B cell (primary cell): ENCODE measurements around the gene ASPG. TPM values are rescaled to one million over a fixed set of nuclear protein-coding genes. Genes with fewer than 3 reads are reported as not detected.

ENCODE experiments used
- ATAC-seq: fragments of 200-7000 bp; cut with Tn5 transposase; one replicate; pipeline ENCODE4 v1.10.0; 2021; ENCODE audit warnings: low read depth, mild to moderate bottlenecking, moderate number of reproducible peaks, moderate library complexity
- CTCF ChIA-PET: fragments of 350-600 bp; sonication (Branson Sonifier 250); formaldehyde crosslinking; loops from one replicate; lab custom pipeline; 2021; ENCODE audit warnings: antibody characterized with exemption, inconsistent platforms; lab: Charles Lee
- POLR2A ChIA-PET: fragments of 350-600 bp; sonication (Branson Sonifier 250); formaldehyde crosslinking; loops from one replicate; lab custom pipeline; 2021; ENCODE audit warnings: antibody characterized with exemption; lab: Charles Lee
- DNase-seq: peaks from one replicate; pipeline ENCODE4 v3.0.0; 2013
- H2AFZ ChIP-seq: 2 replicates; pipeline ENCODE4 v1.6.1; 2012; ENCODE audit warnings: mild to moderate bottlenecking, low read depth, low read length; ENCODE audit not compliant: insufficient read depth, poor library complexity, severe bottlenecking
- H3K27ac ChIP-seq, 2 donors: 1 replicate in 1 of 2; 2 replicates in 1 of 2; pipeline ENCODE4 v1.5.1; 2012 to 2013; ENCODE audit warnings: low read length in 2 of 2, mild to moderate bottlenecking in 2 of 2, moderate library complexity in 1 of 2
- H3K27me3 ChIP-seq, 4 experiments: fragments of 200-600 bp in 1 of 4; sonication (generic) in 1 of 4; replicated peaks in 1 of 4; 1 replicate in 2 of 4; 2 replicates in 2 of 4; pipeline versions ENCODE4 v1.6.1 to v1.7.0; 2013 to 2016; ENCODE audit warnings: low read length in 3 of 4, mild to moderate bottlenecking in 2 of 4, mixed read lengths in 1 of 4, moderate library complexity in 1 of 4; ENCODE audit not compliant: insufficient read depth in 4 of 4, control insufficient read depth in 3 of 4; ENCODE audit errors: control extremely low read depth in 1 of 4
- H3K36me3 ChIP-seq, 2 experiments: replicated peaks in 1 of 2; 1 replicate in 1 of 2; 2 replicates in 1 of 2; pipeline versions ENCODE4 v1.6.1 to v1.7.1; 2013; ENCODE audit warnings: low read length in 1 of 2; ENCODE audit not compliant: insufficient read depth in 2 of 2, control insufficient read depth in 1 of 2; ENCODE audit errors: control extremely low read depth in 1 of 2, extremely low read depth in 1 of 2
- H3K4me1 ChIP-seq, 2 donors: fragments of 200-600 bp in 1 of 2; sonication (generic) in 1 of 2; 1 replicate in 1 of 2; 2 replicates in 1 of 2; pipeline versions ENCODE4 v1.5.1 to v1.6.1; 2013 to 2017; ENCODE audit warnings: low read length in 2 of 2; ENCODE audit not compliant: control insufficient read depth in 2 of 2, insufficient read depth in 2 of 2
- H3K4me2 ChIP-seq: replicated peaks from 2 replicates; pipeline ENCODE3; 2012; ENCODE audit warnings: mild to moderate bottlenecking, low read depth, low read length; ENCODE audit not compliant: poor library complexity, severe bottlenecking
- H3K4me3 ChIP-seq, 5 experiments: fragments of 200-600 bp in 1 of 5; sonication (generic) in 1 of 5; 1 replicate in 3 of 5; 2 replicates in 2 of 5; pipeline versions ENCODE4 v1.5.1 to v1.7.0; 2011 to 2016; ENCODE audit warnings: low read length in 4 of 5, mild to moderate bottlenecking in 4 of 5, low read depth in 2 of 5, control low read depth in 1 of 5, moderate library complexity in 1 of 5; ENCODE audit not compliant: insufficient read depth in 1 of 5; ENCODE audit errors: control extremely low read depth in 1 of 5, extremely low read depth in 1 of 5
- H3K79me2 ChIP-seq: fragments of 200-600 bp; sonication (generic); one replicate; pipeline ENCODE4 v1.6.0; 2016; ENCODE audit warnings: low read length; ENCODE audit not compliant: control insufficient read depth, insufficient read depth
- H3K9ac ChIP-seq: fragments of 200-600 bp; sonication (generic); 2 replicates; pipeline ENCODE4 v1.6.1; 2017; ENCODE audit warnings: mild to moderate bottlenecking, low read length, moderate library complexity
- H3K9me3 ChIP-seq, 3 donors: one replicate each; pipeline versions ENCODE4 v1.6.1 to v1.7.1; 2013; ENCODE audit warnings: low read length in 2 of 3; ENCODE audit not compliant: control insufficient read depth in 2 of 3, insufficient read depth in 1 of 3; ENCODE audit errors: control extremely low read depth in 1 of 3
- H4K20me1 ChIP-seq: 2 replicates; pipeline ENCODE4 v1.6.0; 2012; ENCODE audit warnings: mild to moderate bottlenecking, low read length; ENCODE audit not compliant: insufficient read depth, control insufficient read depth, poor library complexity, severe bottlenecking
- H3K27ac Mint-ChIP-seq: one replicate; pipeline ENCODE4 v1.8.0; 2021; ENCODE audit warnings: mixed read lengths
- H3K27me3 Mint-ChIP-seq: one replicate; pipeline ENCODE4 v1.8.0; 2021; ENCODE audit warnings: mixed read lengths
- H3K4me1 Mint-ChIP-seq: one replicate; pipeline ENCODE4 v1.8.0; 2021; ENCODE audit warnings: mixed read lengths
- H3K4me3 Mint-ChIP-seq: one replicate; pipeline ENCODE4 v1.8.0; 2021; ENCODE audit warnings: mixed read lengths
- H3K9me3 Mint-ChIP-seq: one replicate; pipeline ENCODE4 v1.8.0; 2022; ENCODE audit warnings: mixed read lengths; ENCODE audit not compliant: insufficient read depth
- CTCF ChIP-seq: fragments of 200-600 bp; IDR thresholded peaks from one replicate; pipeline ENCODE4 v1.8.0; 2022; ENCODE audit warnings: antibody characterized with exemption, mild to moderate bottlenecking
- EZH2 ChIP-seq: IDR thresholded peaks from 2 replicates; pipeline ENCODE4 v1.6.1; 2012; ENCODE audit warnings: borderline replicate concordance, low read depth, mild to moderate bottlenecking, moderate library complexity, low read length; ENCODE audit not compliant: insufficient read depth, poor library complexity, severe bottlenecking
- WGBS: methylation state at CpG from one replicate; pipeline ENCODE4 v1.1.5; 2013; ENCODE audit warnings: missing lambda C conversion rate; ENCODE audit not compliant: insufficient coverage; 5-methylcytosine and 5-hydroxymethylcytosine counted together
- intact Hi-C: fragments of 100-400 bp; cut with micrococcal nuclease; formaldehyde crosslinking; loops from one replicate; pipeline ENCODE4 v1.10.0; 2022
- polyA plus RNA-seq: library from polyadenylated mRNA; depleted of rRNA; stranded (reverse); fragments of >200 nt; gene quantifications from 2 replicates; pipeline ENCODE4 v1.2.3, GENCODE V29; 2012
- total RNA-seq, 2 donors: library from RNA; stranded (reverse); fragments of 120-200 nt in 1 of 2; gene quantifications; 1 replicate in 1 of 2; 2 replicates in 1 of 2; pipeline versions ENCODE4 v1.2.3 to v1.2.4, GENCODE V29; 2013 to 2022

The ASPG gene
- total and polyA plus RNA-seq, 2 donors (not counting 1 experiment from before 2014, with no cell fraction given) = not detected

- no peak overlapping the region for H3K4me3 Mint-ChIP-seq
- TF ChIP-seq EZH2 = no peak
- TF ChIP-seq CTCF = no peak
- no peaks in the 10 kb centered on the region for H3K79me2 ChIP-seq
- no peak overlapping the region for H3K9ac ChIP-seq
- H3K27ac ChIP-seq = no peak overlapping the region
- H3K27ac Mint-ChIP-seq = no peak overlapping the region
- H3K4me1 Mint-ChIP-seq = no peaks in the 10 kb centered on the region
- H3K27me3 Mint-ChIP-seq = peaks cover 42% of the 10 kb centered on the region
- ChIA-PET POLR2A (no interaction called here), CTCF (no interaction called here)
- H3K27me3 ChIP-seq = peaks cover 0 to 17% (median 4%) of the 10 kb centered on the region in 4 experiments
- no peak overlapping the region for H2AFZ ChIP-seq
- no peak for DNase-seq
- no peak overlapping the region for H3K4me3 ChIP-seq
- no peak overlapping the region for H3K4me2 ChIP-seq
- intact Hi-C loops = no loop called here
- 82% methylated on average over 4 of the region's 10 CpGs for WGBS
- peaks cover 0 to 14% (median 10%) of the 10 kb centered on the region in 3 donors for H3K9me3 ChIP-seq
- no peaks in the 10 kb centered on the region for H3K4me1 ChIP-seq
- no peaks in the 10 kb centered on the region for H4K20me1 ChIP-seq
- no peak for ATAC-seq
- no peaks in the 10 kb centered on the region for H3K36me3 ChIP-seq
- H3K9me3 Mint-ChIP-seq = peaks cover 10% of the 10 kb centered on the region
Observed at GRCh38 chr14:104064003-104064402, 21.5 kb upstream of the ASPG start.

- WGBS = 81% methylated on average over 5 of the region's 5 CpGs
- DNase-seq = no peak
- CTCF ChIA-PET = no interaction called here
- no peak overlapping the region for H2AFZ ChIP-seq
- no peak for TF ChIP-seq EZH2
- no peak for TF ChIP-seq CTCF
- H3K79me2 ChIP-seq = no peaks in the 10 kb centered on the region
- intact Hi-C loops = no loop called here
- H3K4me3 ChIP-seq = no peak overlapping the region
- ATAC-seq = no peak
- H3K9me3 ChIP-seq = peaks cover 0 to 14% (median 10%) of the 10 kb centered on the region in 3 donors
- Mint-ChIP-seq H3K4me1 (no peaks in the 10 kb centered on the region), H3K27ac (no peak overlapping the region), H3K27me3 (peaks cover 52% of the 10 kb centered on the region), H3K4me3 (no peak overlapping the region), H3K9me3 (peaks cover 10% of the 10 kb centered on the region)
- peaks cover 0 to 17% (median 11%) of the 10 kb centered on the region in 4 experiments for H3K27me3 ChIP-seq
- H4K20me1 ChIP-seq = no peaks in the 10 kb centered on the region
- H3K9ac ChIP-seq = no peak overlapping the region
- H3K27ac ChIP-seq = no peak overlapping the region
- H3K4me1 ChIP-seq = no peaks in the 10 kb centered on the region
- H3K36me3 ChIP-seq = no peaks in the 10 kb centered on the region
- H3K4me2 ChIP-seq = no peak overlapping the region
- POLR2A ChIA-PET = no interaction called here
Observed at GRCh38 chr14:104066279-104066678, 19.2 kb upstream of the ASPG start.
